DND-41 (cell line): ENCODE results near the gene KCNJ16.

Experiments
- ATAC-seq: fragments of 200-7000 bp; cut with Tn5 transposase; 3 replicates; pipeline ENCODE4 v1.9.1; 2021; ENCODE audit warnings: low read depth; ENCODE audit not compliant: insufficient read depth
- DNase-seq: peaks from one replicate; pipeline ENCODE4 v3.0.0-alpha.2; 2020
- H2AFZ ChIP-seq: 2 replicates; pipeline ENCODE4 v1.6.0; 2012; ENCODE audit warnings: low read depth, low read length
- H3K27ac ChIP-seq: 2 replicates; pipeline ENCODE4 v1.5.1; 2012; ENCODE audit warnings: low read length, inconsistent platforms
- H3K27me3 ChIP-seq: fragments of 200-600 bp; sonication (generic); 2 replicates; pipeline ENCODE4 v1.6.0; 2012; ENCODE audit warnings: low read length, mild to moderate bottlenecking, inconsistent platforms; ENCODE audit not compliant: insufficient read depth, poor library complexity
- H3K36me3 ChIP-seq: 2 replicates; pipeline ENCODE4 v1.5.1; 2012; ENCODE audit warnings: low read length, inconsistent platforms; ENCODE audit not compliant: insufficient read depth
- H3K4me1 ChIP-seq: 2 replicates; pipeline ENCODE4 v1.5.1; 2012; ENCODE audit warnings: mild to moderate bottlenecking, low read length; ENCODE audit not compliant: insufficient read depth
- H3K4me2 ChIP-seq: 2 replicates; pipeline ENCODE4 v1.6.0; 2012; ENCODE audit warnings: mild to moderate bottlenecking, moderate library complexity, low read length, inconsistent platforms; ENCODE audit not compliant: insufficient read depth
- H3K4me3 ChIP-seq, 2 experiments: fragments of 200-600 bp in 1 of 2; shearing (Covaris generic) in 1 of 2; 2 replicates each; pipeline ENCODE4 v1.5.1; 2012 to 2016; ENCODE audit warnings: inconsistent platforms in 2 of 2, low read length in 2 of 2, mild to moderate bottlenecking in 2 of 2, low read depth in 1 of 2, moderate library complexity in 1 of 2
- H3K79me2 ChIP-seq: 2 replicates; pipeline ENCODE4 v1.6.0; 2012; ENCODE audit warnings: low read length, inconsistent platforms; ENCODE audit not compliant: insufficient read depth
- H3K9ac ChIP-seq: 2 replicates; pipeline ENCODE4 v1.6.0; 2012; ENCODE audit warnings: low read depth, mild to moderate bottlenecking, inconsistent platforms, low read length, moderate library complexity
- H3K9me3 ChIP-seq: 2 replicates; pipeline ENCODE4 v1.5.1; 2012; ENCODE audit warnings: low read length, moderate library complexity, mild to moderate bottlenecking, inconsistent platforms; ENCODE audit not compliant: insufficient read depth, severe bottlenecking
- H4K20me1 ChIP-seq: 2 replicates; pipeline ENCODE4 v1.6.0; 2012; ENCODE audit warnings: low read length; ENCODE audit not compliant: insufficient read depth
- EZH2 ChIP-seq: IDR thresholded peaks from 3 replicates; pipeline ENCODE4 v1.6.1; 2012; ENCODE audit warnings: borderline replicate concordance, low read depth, mild to moderate bottlenecking, moderate library complexity, low read length, inconsistent platforms; ENCODE audit not compliant: severe bottlenecking
- TF ChIP-seq, protein P1 (sequence below): IDR thresholded peaks from 2 replicates; pipeline ENCODE4 v1.5.1; 2012; ENCODE audit warnings: borderline replicate concordance, low read length, moderate library complexity, mild to moderate bottlenecking; ENCODE audit not compliant: poor library complexity, severe bottlenecking; ENCODE audit errors: extremely low read depth

Gene KCNJ16

DNA sequence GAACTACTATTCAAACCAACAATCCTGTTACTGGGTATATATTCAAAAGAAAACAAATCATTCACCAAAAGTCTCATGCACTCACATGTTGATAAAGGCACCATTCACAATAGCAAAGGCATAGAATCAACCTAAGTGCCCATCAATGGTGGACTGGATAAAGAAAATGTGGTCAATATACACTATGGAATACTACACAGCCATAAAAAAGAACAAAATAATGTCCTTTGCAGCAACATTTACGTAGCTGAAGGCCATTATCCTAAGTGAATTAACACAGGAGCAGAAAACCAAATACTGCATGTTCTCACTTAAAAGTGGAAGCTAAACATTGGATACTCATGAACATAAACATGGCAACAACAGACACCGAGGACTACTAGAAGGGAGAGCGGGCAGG, 41.9 kb downstream of the KCNJ16 start:
- no peak overlapping the region for H3K4me2 ChIP-seq
- H3K9me3 ChIP-seq: no peaks in the 10 kb centered on the region
- H3K27me3 ChIP-seq: no peaks in the 10 kb centered on the region
- TF ChIP-seq, protein P1, sequence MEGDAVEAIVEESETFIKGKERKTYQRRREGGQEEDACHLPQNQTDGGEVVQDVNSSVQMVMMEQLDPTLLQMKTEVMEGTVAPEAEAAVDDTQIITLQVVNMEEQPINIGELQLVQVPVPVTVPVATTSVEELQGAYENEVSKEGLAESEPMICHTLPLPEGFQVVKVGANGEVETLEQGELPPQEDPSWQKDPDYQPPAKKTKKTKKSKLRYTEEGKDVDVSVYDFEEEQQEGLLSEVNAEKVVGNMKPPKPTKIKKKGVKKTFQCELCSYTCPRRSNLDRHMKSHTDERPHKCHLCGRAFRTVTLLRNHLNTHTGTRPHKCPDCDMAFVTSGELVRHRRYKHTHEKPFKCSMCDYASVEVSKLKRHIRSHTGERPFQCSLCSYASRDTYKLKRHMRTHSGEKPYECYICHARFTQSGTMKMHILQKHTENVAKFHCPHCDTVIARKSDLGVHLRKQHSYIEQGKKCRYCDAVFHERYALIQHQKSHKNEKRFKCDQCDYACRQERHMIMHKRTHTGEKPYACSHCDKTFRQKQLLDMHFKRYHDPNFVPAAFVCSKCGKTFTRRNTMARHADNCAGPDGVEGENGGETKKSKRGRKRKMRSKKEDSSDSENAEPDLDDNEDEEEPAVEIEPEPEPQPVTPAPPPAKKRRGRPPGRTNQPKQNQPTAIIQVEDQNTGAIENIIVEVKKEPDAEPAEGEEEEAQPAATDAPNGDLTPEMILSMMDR: no peak
- no peak for TF ChIP-seq EZH2
- no peak for DNase-seq
- H4K20me1 ChIP-seq: no peaks in the 10 kb centered on the region
- no peak for ATAC-seq
- H3K4me1 ChIP-seq: no peaks in the 10 kb centered on the region
- no peak overlapping the region for H3K4me3 ChIP-seq
- no peak overlapping the region for H3K27ac ChIP-seq
- H3K79me2 ChIP-seq: no peaks in the 10 kb centered on the region
- H3K9ac ChIP-seq: no peak overlapping the region
- no peaks in the 10 kb centered on the region for H3K36me3 ChIP-seq
- no peak overlapping the region for H2AFZ ChIP-seq

DNA sequence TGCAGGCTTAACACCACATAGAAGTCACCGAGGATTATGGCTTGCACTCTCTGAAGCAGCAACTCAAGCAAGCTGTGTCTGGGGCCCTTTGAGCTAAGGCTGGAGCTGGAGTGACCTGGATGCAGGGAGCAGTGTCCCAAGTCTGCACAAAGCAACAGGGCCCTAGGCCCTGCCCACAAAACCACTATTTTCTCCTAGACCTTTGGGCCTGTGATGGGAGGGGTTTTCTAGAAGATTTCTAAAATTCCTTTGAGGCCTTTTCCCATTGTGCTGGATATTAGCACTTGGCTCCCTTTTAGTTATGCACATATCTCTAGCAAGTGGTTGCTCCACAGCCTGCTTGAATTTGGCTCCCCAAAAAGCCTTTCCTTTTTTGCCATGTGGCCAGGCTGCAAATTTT, 44.5 kb downstream of the KCNJ16 start:
- no peak for ATAC-seq
- Histone ChIP-seq H3K36me3 (no peaks in the 10 kb centered on the region), H3K9ac (no peak overlapping the region), H2AFZ (no peak overlapping the region), H3K4me1 (no peaks in the 10 kb centered on the region), H4K20me1 (no peaks in the 10 kb centered on the region), H3K4me2 (no peak overlapping the region), H3K4me3 (no peak overlapping the region), H3K27me3 (no peaks in the 10 kb centered on the region), H3K9me3 (no peaks in the 10 kb centered on the region), H3K79me2 (no peaks in the 10 kb centered on the region), H3K27ac (no peak overlapping the region)
- no peak for DNase-seq
- no peak for TF ChIP-seq EZH2
- TF ChIP-seq, protein P1: no peak

DNA sequence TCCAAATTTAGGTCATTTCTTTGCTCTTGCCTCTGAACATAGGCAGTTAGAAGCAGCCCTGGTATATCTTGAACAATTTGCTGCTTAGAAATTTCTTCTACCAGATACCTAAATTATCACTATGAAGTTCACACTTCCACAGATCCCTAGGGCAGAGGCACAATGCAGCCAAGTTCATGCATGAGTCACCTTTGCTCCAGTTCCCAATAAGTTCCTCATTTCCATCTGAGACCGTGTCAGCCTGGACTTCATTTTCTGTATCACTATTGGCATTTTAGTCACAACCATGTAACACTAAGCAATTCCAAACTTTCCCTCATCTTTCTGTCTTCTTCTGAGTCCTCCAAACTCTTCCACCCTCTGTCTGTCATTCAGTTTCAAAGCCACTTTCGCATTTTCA, 45.0 kb downstream of the KCNJ16 start:
- Histone ChIP-seq H3K79me2 (no peaks in the 10 kb centered on the region), H3K9ac (no peak overlapping the region), H3K9me3 (no peaks in the 10 kb centered on the region), H4K20me1 (no peaks in the 10 kb centered on the region), H3K4me2 (no peak overlapping the region), H3K4me3 (no peak overlapping the region), H3K36me3 (no peaks in the 10 kb centered on the region), H3K4me1 (no peaks in the 10 kb centered on the region), H2AFZ (no peak overlapping the region), H3K27me3 (no peaks in the 10 kb centered on the region), H3K27ac (no peak overlapping the region)
- TF ChIP-seq, protein P1: no peak
- TF ChIP-seq EZH2: no peak
- ATAC-seq (no peak), DNase-seq (no peak)

DNA sequence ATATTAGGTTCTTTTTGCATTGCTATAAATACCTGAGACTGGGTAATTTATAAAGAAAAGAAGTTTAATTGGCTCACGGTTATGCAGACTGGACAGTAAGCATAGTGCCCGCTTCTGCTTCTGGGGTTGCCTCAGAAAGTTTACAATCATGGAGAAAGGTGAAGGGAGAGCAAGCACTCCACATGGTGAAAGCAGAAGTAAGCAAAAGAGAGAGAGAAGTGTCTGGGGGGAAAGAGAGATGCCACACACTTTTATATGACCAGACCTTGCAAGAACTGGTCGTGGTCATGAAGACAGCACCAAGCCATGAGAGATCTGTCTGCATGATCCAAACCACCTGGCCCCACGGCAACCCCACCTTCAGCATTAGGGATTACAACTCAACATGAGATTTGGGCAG, 45.4 kb downstream of the KCNJ16 start:
- Histone ChIP-seq H4K20me1 (no peaks in the 10 kb centered on the region), H3K9ac (no peak overlapping the region), H3K27me3 (no peaks in the 10 kb centered on the region), H3K4me3 (no peak overlapping the region), H2AFZ (no peak overlapping the region), H3K4me1 (no peaks in the 10 kb centered on the region), H3K27ac (no peak overlapping the region), H3K36me3 (no peaks in the 10 kb centered on the region), H3K9me3 (no peaks in the 10 kb centered on the region), H3K79me2 (no peaks in the 10 kb centered on the region), H3K4me2 (no peak overlapping the region)
- no peak for ATAC-seq
- TF ChIP-seq, protein P1: no peak
- no peak for TF ChIP-seq EZH2
- DNase-seq: no peak
